ENCODE measurements around the gene TBCD.
A peak's percentile ranks its signal among the peaks of the same experiment; 100 is the strongest.

Gene TBCD

DNA sequence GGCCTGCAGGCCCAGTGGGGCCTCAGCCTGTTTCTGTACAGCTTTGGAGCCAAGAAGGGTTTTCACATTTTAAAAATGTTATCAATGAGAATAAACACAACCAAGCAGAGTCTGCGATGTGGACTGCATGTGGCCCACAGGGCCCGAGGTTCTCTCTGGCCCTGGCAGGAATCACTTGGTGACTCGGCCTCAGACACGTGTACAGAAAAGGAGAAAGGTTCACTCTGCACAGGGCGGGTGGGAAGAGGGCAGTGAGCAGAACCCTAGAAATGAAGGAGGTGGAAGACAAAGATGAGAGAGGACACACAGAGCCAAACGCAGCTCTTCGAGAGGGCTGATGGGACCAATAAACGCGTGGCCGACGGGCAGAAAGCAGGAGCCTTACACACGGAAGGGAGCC lies 99.5 kb downstream of the TBCD start:
- H3K27me3 ChIP-seq: no peaks in the 10 kb centered on the region
- no peak overlapping the region for H3K9ac ChIP-seq
- H4K20me1 ChIP-seq: peaks cover 0 to 50% (median 0%) of the 10 kb centered on the region in 11 experiments; a peak in 5 of 22 replicates

DNA sequence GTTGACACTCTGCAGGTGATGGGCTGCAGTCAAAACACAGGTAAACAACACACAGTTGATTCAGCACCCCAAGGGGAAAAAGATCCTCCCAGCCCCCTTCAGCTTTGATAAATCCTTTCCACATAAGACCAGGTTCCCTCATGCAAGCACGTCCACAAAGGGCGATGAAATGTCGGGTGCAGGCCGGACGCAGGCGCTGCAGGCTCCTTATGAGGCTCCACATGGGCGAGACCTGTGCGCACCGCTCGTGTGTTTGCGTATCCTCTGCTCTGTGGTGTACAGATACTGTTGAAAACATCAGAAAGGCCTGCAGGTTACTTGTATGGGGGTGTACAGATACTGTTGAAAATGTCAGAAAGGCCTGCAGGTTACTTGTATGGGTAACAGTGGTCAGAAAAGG lies 102.4 kb downstream of the TBCD start:
- peaks cover 0 to 30% (median 18%) of the 10 kb centered on the region in 11 experiments; a peak in 13 of 22 replicates for H3K36me3 ChIP-seq
- H3K9me3 ChIP-seq (replicated peaks in 1 of 11): peaks cover 0 to 11% (median 0%) of the 10 kb centered on the region in 11 experiments; a peak in 6 of 22 replicates
- H3K4me1 ChIP-seq: peaks cover 21 to 29% (median 27%) of the 10 kb centered on the region in 10 experiments
- H4K20me1 ChIP-seq: peaks cover 0 to 38% (median 0%) of the 10 kb centered on the region in 11 experiments; a peak in 5 of 22 replicates
- TF ChIP-seq Cebpa-rat (IDR thresholded peaks at IDR 0.05): no peak
- no peaks in the 10 kb centered on the region for H3K27me3 ChIP-seq
- H3K9ac ChIP-seq: no peak overlapping the region
- H3K4me3 ChIP-seq: no peak overlapping the region
- H3K27ac ChIP-seq: no peak overlapping the region
- no peak overlapping the region for H3K4me2 ChIP-seq

More for the DNA sequence above, 99.5 kb downstream of the TBCD start:
- H3K36me3 ChIP-seq: peaks cover 0 to 31% (median 17%) of the 10 kb centered on the region in 11 experiments; a peak in 14 of 22 replicates
- H3K9me3 ChIP-seq (replicated peaks in 1 of 11): peaks cover 0 to 11% (median 0%) of the 10 kb centered on the region in 11 experiments; a peak in 6 of 22 replicates
- no peak overlapping the region for H3K4me3 ChIP-seq
- H3K4me2 ChIP-seq: no peak overlapping the region
- TF ChIP-seq Cebpa-rat (IDR thresholded peaks at IDR 0.05): no peak
- peaks cover 9 to 33% (median 28%) of the 10 kb centered on the region in 10 experiments for H3K4me1 ChIP-seq
- H3K27ac ChIP-seq: no peak overlapping the region

DNA sequence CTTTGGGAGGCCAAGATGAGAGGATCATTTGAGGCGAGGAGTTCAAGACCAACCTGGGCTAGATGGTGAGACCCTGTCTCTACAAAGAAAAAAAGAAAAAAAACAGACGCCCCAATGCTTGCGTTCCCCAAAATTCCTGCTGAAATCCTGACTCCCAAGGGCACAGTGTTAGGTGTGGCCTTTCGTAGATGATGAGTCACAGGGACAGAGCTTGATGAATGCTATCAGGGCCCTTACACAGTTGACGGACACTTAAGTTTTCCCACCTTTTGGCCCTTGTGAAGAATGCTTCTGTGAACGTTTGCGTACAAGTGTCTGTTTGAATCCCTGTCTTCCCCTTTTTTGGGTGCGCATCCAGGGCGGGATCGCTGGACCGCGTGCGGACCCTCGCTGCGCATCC lies 104.5 kb downstream of the TBCD start:
- Histone ChIP-seq H3K27me3 (no peaks in the 10 kb centered on the region), H4K20me1 (peaks cover 0 to 43% (median 11%) of the 10 kb centered on the region in 11 experiments; a peak in 13 of 22 replicates), H3K36me3 (peaks cover 0 to 21% (median 15%) of the 10 kb centered on the region in 11 experiments; a peak in 13 of 22 replicates), H3K9me3 (replicated peaks in 1 of 11) (no peaks in the 10 kb centered on the region), H3K4me2 (no peak overlapping the region), H3K4me3 (no peak overlapping the region), H3K9ac (no peak overlapping the region), H3K4me1 (peaks cover 35 to 39% (median 37%) of the 10 kb centered on the region in 10 experiments), H3K27ac (no peak overlapping the region)
- no peak for TF ChIP-seq Cebpa-rat (IDR thresholded peaks at IDR 0.05)

DNA sequence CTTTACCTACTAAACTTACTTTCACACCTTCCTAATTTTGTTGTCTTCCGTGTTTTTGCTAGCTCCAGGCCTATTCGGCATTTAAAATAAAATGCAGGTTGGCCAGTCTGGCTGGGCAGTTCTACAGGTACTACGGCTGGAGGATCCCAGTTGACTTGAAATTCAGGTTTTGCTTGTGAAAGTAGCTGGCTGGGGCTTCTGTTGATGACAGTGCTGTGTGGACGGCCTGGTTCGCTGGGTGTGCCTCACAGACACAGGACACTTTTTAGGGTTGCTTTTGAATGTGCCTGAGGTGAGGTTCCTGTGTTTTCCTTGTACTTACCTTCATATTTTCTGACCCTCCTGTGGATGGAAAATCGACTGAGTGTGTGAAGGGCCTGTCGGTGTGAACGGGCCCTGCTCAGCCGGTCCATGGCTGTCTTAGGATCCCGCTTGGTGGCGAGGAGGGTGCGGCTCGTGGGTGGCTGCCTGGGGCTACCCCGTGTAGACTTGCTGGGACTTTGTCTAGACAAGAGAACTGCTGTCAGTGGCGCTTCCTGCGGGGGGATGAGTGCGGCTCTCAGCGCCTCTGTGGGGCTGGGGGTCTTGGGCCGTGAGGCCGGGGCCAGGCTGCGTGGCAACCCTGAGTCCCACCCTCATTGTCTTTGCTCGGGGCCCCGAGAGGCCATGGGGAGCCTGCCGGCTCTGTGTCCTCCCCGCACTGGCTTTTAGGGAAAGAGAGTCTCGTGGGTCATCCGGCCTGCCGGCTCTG lies 106.7 kb downstream of the TBCD start:
- Histone ChIP-seq H3K36me3 (peaks cover 0 to 21% (median 15%) of the 10 kb centered on the region in 11 experiments; a peak in 13 of 22 replicates), H3K4me2 (peak overlapping the region; percentile 92 to 100 (median 99)), H3K4me1 (peaks cover 52 to 60% (median 59%) of the 10 kb centered on the region in 10 experiments), H3K27me3 (no peaks in the 10 kb centered on the region), H3K27ac (peak overlapping the region; percentile 88 to 98 (median 93)), H4K20me1 (peaks cover 0 to 48% (median 28%) of the 10 kb centered on the region in 11 experiments; a peak in 16 of 22 replicates), H3K9ac (peak overlapping the region; percentile 77 to 87 (median 82)), H3K4me3 (peak overlapping the region in 7 of 10 experiments; percentile 29 to 67 (median 56); a peak in 8 of 20 replicates), H3K9me3 (replicated peaks in 1 of 11) (no peaks in the 10 kb centered on the region)
- no peak for TF ChIP-seq Cebpa-rat (IDR thresholded peaks at IDR 0.05)

DNA sequence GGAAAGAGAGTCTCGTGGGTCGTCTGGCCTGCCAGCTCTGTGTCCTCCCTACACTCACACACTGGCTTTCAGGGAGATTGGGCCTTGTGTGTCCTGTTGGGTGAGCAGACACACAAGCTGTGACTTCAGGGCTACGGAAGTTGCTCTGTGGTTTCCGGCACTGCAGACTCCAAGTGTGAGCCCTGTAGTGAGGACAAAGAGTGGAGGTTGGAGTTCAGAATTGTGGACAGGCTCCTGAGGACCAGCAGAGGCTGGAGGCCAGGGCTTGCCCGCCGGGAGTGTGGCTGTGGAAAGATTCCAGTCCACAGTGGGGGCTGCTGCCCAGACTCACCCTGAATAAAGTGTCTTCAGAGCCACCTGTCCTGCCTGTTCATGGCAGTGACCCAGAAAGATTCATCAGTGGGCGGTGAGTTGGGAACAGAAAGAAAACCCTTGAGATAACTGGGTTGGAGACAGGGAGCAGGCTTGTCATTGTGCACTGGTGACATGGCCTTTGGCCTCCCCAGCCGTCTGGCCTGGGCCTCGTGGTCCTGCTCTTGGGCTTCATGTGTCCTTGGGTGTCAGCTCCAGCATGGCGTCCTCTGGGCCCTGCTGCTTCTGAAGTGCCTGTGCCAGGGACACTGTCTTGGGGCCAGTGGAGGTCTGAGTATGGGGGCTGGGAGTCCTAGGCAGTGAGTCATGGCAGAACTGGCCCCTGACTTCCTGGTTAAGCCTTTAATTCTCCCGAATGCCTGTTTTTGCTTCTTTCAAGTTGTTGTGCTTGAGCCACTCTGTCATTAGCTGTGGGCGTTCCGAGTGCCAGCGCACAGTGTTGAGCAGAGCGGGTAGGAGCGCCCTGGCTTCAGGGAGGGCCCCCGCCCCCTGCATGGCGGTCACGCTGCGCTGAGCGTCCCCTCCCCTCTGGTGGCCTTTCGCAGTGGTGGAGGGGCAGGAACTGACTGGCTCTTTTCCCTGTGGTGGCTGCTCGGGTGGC lies 107.9 kb downstream of the TBCD start:
- H3K9me3 ChIP-seq (replicated peaks in 1 of 11): no peaks in the 10 kb centered on the region
- H3K4me3 ChIP-seq: peak overlapping the region; percentile 40 to 67 (median 56); a peak in 19 of 20 replicates
- H3K4me1 ChIP-seq: peaks cover 64 to 72% (median 70%) of the 10 kb centered on the region in 10 experiments
- H3K27ac ChIP-seq: peak overlapping the region; percentile 88 to 98 (median 93)
- no peak for TF ChIP-seq Cebpa-rat (IDR thresholded peaks at IDR 0.05)
- H3K27me3 ChIP-seq: 0 out of 22 replicates have a peak, but pooled peaks cover 0 to under 1% (median 0%) of the 10 kb centered on the region in 11 experiments
- H3K36me3 ChIP-seq: peaks cover 0 to 14% (median 10%) of the 10 kb centered on the region in 11 experiments; a peak in 10 of 22 replicates
- H4K20me1 ChIP-seq: peaks cover 0 to 60% (median 38%) of the 10 kb centered on the region in 11 experiments; a peak in 20 of 22 replicates
- H3K4me2 ChIP-seq: peak overlapping the region; percentile 92 to 100 (median 99)
- peak overlapping the region; percentile 77 to 87 (median 82) for H3K9ac ChIP-seq

DNA sequence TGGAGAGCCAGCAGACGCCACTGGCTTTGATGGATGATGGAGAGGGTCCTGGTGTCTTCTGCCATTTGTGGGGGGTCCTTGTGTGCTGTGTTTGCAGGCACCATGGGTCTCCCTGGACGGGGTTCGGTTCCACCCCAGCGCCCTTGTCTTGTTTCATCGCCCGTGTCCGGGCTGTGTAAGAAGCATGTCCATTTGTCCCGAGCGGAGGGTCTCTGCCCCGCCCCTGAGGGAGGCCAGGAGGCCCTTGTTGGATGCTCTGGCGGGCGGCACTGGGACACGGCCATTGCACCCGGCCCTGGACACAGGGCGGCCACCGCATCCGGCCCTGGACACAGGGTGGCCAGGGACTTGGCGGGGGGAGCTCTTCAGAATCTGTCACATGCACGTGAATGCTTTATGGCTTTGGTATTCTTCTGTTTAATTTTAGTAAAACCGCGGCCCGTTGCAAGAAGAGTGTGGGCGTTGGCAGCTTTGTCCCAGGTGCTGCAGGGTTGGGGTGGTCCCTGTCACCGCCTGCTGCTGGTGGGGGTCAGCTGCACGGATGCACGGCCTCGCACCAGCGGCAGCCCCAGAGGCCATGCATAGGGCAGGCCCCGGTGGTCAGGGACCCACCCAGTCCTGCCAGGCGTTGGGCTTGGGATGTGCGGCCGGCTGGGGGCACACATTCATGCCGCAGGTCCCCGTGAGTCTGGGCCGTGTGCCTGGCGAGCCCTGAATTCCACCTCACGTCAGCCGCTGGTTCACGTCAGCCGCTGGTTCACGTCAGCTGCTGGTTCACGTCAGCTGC lies 108.9 kb downstream of the TBCD start:
- Histone ChIP-seq H3K9ac (peak overlapping the region; percentile 60 to 84 (median 82)), H3K36me3 (peaks cover 0 to 8% (median 0%) of the 10 kb centered on the region in 11 experiments; a peak in 2 of 22 replicates), H3K4me3 (peak overlapping the region; percentile 40 to 67 (median 56)), H3K4me2 (peak overlapping the region; percentile 92 to 100 (median 99)), H4K20me1 (peaks cover 0 to 71% (median 49%) of the 10 kb centered on the region in 11 experiments; a peak in 20 of 22 replicates), H3K9me3 (replicated peaks in 1 of 11) (no peaks in the 10 kb centered on the region), H3K4me1 (peaks cover 75 to 83% (median 81%) of the 10 kb centered on the region in 10 experiments), H3K27ac (peak overlapping the region; percentile 88 to 98 (median 93)), H3K27me3 (peaks cover 0 to 11% (median 0%) of the 10 kb centered on the region in 11 experiments; a peak in 7 of 22 replicates)
- no peak for TF ChIP-seq Cebpa-rat (IDR thresholded peaks at IDR 0.05)

DNA sequence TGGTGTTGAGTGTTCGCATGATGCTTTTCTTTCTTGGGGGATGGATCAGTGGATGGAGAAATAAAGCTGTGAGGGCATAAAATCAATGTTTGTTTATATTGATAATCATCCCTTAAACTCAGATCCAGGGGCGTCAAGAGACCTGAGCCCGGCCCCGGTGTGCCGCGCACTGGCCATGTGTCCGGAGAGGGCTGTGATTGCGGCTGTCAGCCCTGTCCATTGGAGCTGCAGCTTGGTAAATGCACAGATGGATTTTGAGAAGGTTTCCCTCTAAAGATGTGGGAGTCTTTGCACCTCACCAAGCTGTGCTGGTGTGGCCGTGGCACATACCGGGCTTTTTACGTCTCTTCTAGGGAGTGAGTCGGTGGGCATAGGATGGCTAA lies 109.5 kb downstream of the TBCD start:
- Histone ChIP-seq H3K27ac (peak overlapping the region in 5 of 11 experiments; percentile 88 to 95 (median 94); a peak in 9 of 22 replicates), H3K36me3 (0 out of 22 replicates have a peak, but pooled peaks cover 0 to 6% (median 0%) of the 10 kb centered on the region in 11 experiments), H4K20me1 (peaks cover 0 to 77% (median 55%) of the 10 kb centered on the region in 11 experiments; a peak in 20 of 22 replicates), H3K9ac (peak overlapping the region in 10 of 11 experiments; percentile 77 to 84 (median 82); a peak in 16 of 22 replicates), H3K4me2 (peak overlapping the region; percentile 92 to 100 (median 99)), H3K27me3 (peaks cover 0 to 17% (median 0%) of the 10 kb centered on the region in 11 experiments; a peak in 8 of 22 replicates), H3K4me3 (peak overlapping the region; percentile 40 to 67 (median 56); a peak in 14 of 20 replicates), H3K4me1 (peaks cover 80 to 89% (median 87%) of the 10 kb centered on the region in 10 experiments), H3K9me3 (replicated peaks in 1 of 11) (no peaks in the 10 kb centered on the region)
- no peak for TF ChIP-seq Cebpa-rat (IDR thresholded peaks at IDR 0.05)

All from BLaER1 treated with 17β-estradiol and CSF1 and Interleukin-3, amounts not matched to agents 10 nM and 100 nM (cell line).